ENCODE results near the gene HSF2BP. TPM values are rescaled to one million over a fixed set of nuclear protein-coding genes. Genes with fewer than 3 reads are reported as not detected.

The HSF2BP gene
- total and polyA plus RNA-seq, 2 donors (not counting 1 experiment from before 2014, with no cell fraction given) = 0.49 TPM

DNA sequence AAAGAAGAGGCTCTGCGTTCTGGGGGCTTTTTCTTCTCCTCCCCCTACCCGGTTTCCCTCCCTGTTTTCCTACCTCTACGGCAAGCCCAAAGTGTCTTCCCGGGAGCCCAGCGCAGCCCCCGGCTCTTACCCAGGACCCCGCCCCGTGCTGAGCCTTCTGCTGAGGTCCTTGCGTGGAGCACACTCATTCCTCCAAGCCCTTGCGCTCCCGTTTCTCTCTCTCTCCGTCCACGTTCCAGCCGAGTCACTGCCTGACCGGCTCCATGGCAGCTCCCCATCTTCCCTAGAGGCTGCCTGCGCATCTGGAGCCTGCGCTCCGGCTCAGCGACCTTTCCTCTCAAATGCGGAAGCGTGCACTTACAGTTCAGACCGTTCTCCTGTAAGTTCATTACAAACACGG is 34.7 kb upstream of the HSF2BP start:
- ATAC-seq (ENCODE audit: low read depth) (no peak), DNase-seq (no peak)
- WGBS (ENCODE audit: insufficient coverage) = 98% methylated on average over 21 of the region's 23 CpGs
- H4K20me1 ChIP-seq (ENCODE audit: control insufficient read depth, insufficient read depth, low read length, poor library complexity, severe bottlenecking) = no peaks in the 10 kb centered on the region
- POLR2A ChIA-PET = no interaction called here
- no peaks in the 10 kb centered on the region for H3K9me3 ChIP-seq (ENCODE audit: control extremely low read depth in 1 of 3, control insufficient read depth in 2 of 3, insufficient read depth in 1 of 3, low read length in 2 of 3)
- no peak overlapping the region for H3K4me3 ChIP-seq (ENCODE audit: control extremely low read depth in 1 of 5, extremely low read depth in 1 of 5, insufficient read depth in 1 of 5, low read depth in 2 of 5, low read length in 4 of 5)
- H3K4me1 Mint-ChIP-seq = no peaks in the 10 kb centered on the region
- no peaks in the 10 kb centered on the region for H3K27me3 Mint-ChIP-seq
- intact Hi-C loops (cut with micrococcal nuclease) = no loop called here
- no peaks in the 10 kb centered on the region for H3K9me3 Mint-ChIP-seq (ENCODE audit: insufficient read depth)
- no peak overlapping the region for H3K27ac ChIP-seq (ENCODE audit: low read length in 2 of 2)
- no peak overlapping the region for H3K4me2 ChIP-seq (replicated peaks; ENCODE audit: low read depth, low read length, poor library complexity, severe bottlenecking)
- H3K4me1 ChIP-seq (ENCODE audit: control insufficient read depth in 2 of 2, insufficient read depth in 2 of 2, low read length in 2 of 2) = peaks cover 0 to under 1% of the 10 kb centered on the region in 2 donors
- H2AFZ ChIP-seq (ENCODE audit: insufficient read depth, low read depth, low read length, poor library complexity, severe bottlenecking) = no peak overlapping the region
- CTCF ChIA-PET = no interaction called here
- H3K79me2 ChIP-seq (ENCODE audit: control insufficient read depth, insufficient read depth, low read length) = no peaks in the 10 kb centered on the region
- no peaks in the 10 kb centered on the region for H3K27me3 ChIP-seq (replicated peaks in 1 of 4; ENCODE audit: control extremely low read depth in 1 of 4, control insufficient read depth in 3 of 4, insufficient read depth in 4 of 4, low read length in 3 of 4)
- no peak overlapping the region for H3K4me3 Mint-ChIP-seq
- TF ChIP-seq, protein P1, sequence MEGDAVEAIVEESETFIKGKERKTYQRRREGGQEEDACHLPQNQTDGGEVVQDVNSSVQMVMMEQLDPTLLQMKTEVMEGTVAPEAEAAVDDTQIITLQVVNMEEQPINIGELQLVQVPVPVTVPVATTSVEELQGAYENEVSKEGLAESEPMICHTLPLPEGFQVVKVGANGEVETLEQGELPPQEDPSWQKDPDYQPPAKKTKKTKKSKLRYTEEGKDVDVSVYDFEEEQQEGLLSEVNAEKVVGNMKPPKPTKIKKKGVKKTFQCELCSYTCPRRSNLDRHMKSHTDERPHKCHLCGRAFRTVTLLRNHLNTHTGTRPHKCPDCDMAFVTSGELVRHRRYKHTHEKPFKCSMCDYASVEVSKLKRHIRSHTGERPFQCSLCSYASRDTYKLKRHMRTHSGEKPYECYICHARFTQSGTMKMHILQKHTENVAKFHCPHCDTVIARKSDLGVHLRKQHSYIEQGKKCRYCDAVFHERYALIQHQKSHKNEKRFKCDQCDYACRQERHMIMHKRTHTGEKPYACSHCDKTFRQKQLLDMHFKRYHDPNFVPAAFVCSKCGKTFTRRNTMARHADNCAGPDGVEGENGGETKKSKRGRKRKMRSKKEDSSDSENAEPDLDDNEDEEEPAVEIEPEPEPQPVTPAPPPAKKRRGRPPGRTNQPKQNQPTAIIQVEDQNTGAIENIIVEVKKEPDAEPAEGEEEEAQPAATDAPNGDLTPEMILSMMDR (IDR thresholded peaks at IDR 0.05) = no peak
- TF ChIP-seq EZH2 (IDR thresholded peaks at IDR 0.05; ENCODE audit: borderline replicate concordance, insufficient read depth, low read depth, low read length, poor library complexity, severe bottlenecking) = no peak
- H3K27ac Mint-ChIP-seq = no peak overlapping the region
- H3K36me3 ChIP-seq (replicated peaks in 1 of 2; ENCODE audit: control extremely low read depth in 1 of 2, control insufficient read depth in 1 of 2, extremely low read depth in 1 of 2, insufficient read depth in 2 of 2, low read length in 1 of 2) = peaks cover 10 to 59% of the 10 kb centered on the region in 2 experiments
- H3K9ac ChIP-seq (ENCODE audit: low read length) = no peak overlapping the region

DNA sequence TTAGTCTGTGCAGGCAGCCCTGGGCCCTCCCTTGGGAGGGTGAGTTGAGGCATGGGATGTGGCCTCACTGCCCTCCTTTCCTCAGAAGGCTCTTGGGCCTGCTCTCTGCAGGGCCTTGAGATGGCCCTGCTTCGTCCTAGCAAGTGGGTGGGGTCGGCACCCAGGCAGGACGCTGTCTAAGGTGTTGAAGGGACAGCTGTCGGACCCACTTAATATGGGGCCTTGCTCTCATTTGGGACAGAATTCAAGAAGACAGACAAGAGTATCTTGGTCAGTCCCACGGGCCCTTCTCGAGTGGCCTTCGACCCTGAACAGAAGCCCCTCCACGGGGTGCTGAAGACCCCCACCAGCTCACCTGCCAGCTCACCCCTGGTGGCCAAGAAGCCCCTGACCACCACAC is 33.7 kb upstream of the HSF2BP start:
- Histone ChIP-seq H3K4me1 (ENCODE audit: control insufficient read depth in 2 of 2, insufficient read depth in 2 of 2, low read length in 2 of 2) (peaks cover 7 to 10% of the 10 kb centered on the region in 2 donors), H3K9me3 (ENCODE audit: control extremely low read depth in 1 of 3, control insufficient read depth in 2 of 3, insufficient read depth in 1 of 3, low read length in 2 of 3) (no peaks in the 10 kb centered on the region), H3K4me2 (replicated peaks; ENCODE audit: low read depth, low read length, poor library complexity, severe bottlenecking) (no peak overlapping the region), H2AFZ (ENCODE audit: insufficient read depth, low read depth, low read length, poor library complexity, severe bottlenecking) (no peak overlapping the region), H3K27ac (ENCODE audit: low read length in 2 of 2) (no peak overlapping the region), H3K4me3 (ENCODE audit: control extremely low read depth in 1 of 5, extremely low read depth in 1 of 5, insufficient read depth in 1 of 5, low read depth in 2 of 5, low read length in 4 of 5) (no peak overlapping the region), H3K79me2 (ENCODE audit: control insufficient read depth, insufficient read depth, low read length) (no peaks in the 10 kb centered on the region), H4K20me1 (ENCODE audit: control insufficient read depth, insufficient read depth, low read length, poor library complexity, severe bottlenecking) (no peaks in the 10 kb centered on the region), H3K27me3 (replicated peaks in 1 of 4; ENCODE audit: control extremely low read depth in 1 of 4, control insufficient read depth in 3 of 4, insufficient read depth in 4 of 4, low read length in 3 of 4) (no peaks in the 10 kb centered on the region), H3K36me3 (replicated peaks in 1 of 2; ENCODE audit: control extremely low read depth in 1 of 2, control insufficient read depth in 1 of 2, extremely low read depth in 1 of 2, insufficient read depth in 2 of 2, low read length in 1 of 2) (peaks cover 10 to 64% of the 10 kb centered on the region in 2 experiments), H3K9ac (ENCODE audit: low read length) (no peak overlapping the region)
- Mint-ChIP-seq H3K9me3 (ENCODE audit: insufficient read depth) (no peaks in the 10 kb centered on the region), H3K4me3 (no peak overlapping the region), H3K27me3 (no peaks in the 10 kb centered on the region), H3K27ac (no peak overlapping the region), H3K4me1 (peaks cover 7% of the 10 kb centered on the region)
- no peak for ATAC-seq (ENCODE audit: low read depth)
- ChIA-PET POLR2A (interaction anchor here (0.6 kb wide), 1 partner anchor 1872 kb away, joined by 3 read pairs; no protein-coding TSS in a partner anchor), CTCF (no interaction called here)
- TF ChIP-seq, protein P1 (IDR thresholded peaks at IDR 0.05) = no peak
- TF ChIP-seq EZH2 (IDR thresholded peaks at IDR 0.05; ENCODE audit: borderline replicate concordance, insufficient read depth, low read depth, low read length, poor library complexity, severe bottlenecking) = no peak
- intact Hi-C loops (cut with micrococcal nuclease) = no loop called here
- no peak for DNase-seq
- WGBS (ENCODE audit: insufficient coverage) = 98% methylated on average over 8 of the region's 8 CpGs
